GM19035 (cell line): Measurements from ENCODE around the gene CCDC88C.
A peak's percentile ranks its signal among the peaks of the same experiment; 100 is the strongest.

Experiments
- ATAC-seq: cut with Tn5 transposase; IDR thresholded peaks from one replicate; pipeline ENCODE4 v1.9.1; 2021; ENCODE audit not compliant: unreplicated experiment

Gene CCDC88C

GRCh38 chr14:91367173-91368171 is 50.1 kb downstream of the CCDC88C start:
- peak; percentile 58 for ATAC-seq

GRCh38 chr14:91366749-91367148 is 50.9 kb downstream of the CCDC88C start:
- ATAC-seq = no peak

DNA sequence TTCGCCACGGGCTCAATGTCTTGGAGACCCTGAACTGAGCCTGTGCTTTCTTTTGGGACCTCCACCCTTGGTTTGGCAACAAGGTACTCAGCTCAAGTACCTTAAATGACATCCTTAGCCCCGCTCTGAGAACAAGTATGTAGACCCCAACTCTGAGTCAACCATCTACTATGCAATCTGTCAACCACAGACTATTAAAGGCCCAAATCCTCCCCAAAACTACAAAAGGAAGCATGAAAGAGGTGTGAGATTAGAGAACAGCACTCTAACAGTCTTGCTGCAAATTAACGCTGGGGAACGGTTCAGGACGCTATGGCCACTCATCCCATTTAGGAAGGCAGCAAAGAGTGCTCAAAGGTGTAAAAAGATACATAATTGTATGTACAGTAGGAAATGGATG is 52.1 kb downstream of the CCDC88C start:
- no peak for ATAC-seq

DNA sequence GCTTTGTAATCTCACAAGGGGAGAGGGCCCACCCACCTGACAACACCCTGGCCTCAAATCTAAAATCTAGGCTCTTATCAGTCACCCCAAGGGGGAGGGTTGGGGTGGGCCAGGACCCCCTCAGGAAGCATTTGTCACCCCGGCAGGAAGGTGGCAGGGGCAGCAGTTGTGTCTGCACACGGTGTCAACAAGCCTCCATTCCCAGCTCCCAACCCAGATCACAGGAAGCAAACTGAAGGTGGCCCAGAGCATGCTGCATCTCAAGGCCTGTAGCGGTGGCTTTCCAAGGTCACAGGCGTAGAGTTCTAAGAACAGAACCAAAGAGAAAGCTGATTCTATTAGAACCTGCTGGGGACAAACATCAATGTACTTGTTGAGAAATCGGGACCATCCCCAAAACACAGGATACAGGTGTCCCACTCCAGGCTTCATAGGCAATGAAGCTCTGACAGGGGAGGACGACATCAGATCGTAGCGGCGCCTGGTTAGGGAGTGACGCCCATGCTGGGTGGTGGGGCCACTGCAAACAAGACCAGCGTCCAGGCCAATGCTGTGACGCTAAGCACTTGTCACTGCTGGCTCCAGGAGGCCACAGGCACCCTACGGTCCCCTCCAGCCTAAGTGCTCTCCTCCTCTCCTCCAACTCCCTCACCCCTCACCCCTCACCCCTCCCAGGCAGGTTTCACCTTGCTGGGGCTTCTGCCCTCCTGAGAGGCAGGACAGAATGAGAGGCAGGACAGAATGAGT is 52.9 kb downstream of the CCDC88C start:
- no peak for ATAC-seq

DNA sequence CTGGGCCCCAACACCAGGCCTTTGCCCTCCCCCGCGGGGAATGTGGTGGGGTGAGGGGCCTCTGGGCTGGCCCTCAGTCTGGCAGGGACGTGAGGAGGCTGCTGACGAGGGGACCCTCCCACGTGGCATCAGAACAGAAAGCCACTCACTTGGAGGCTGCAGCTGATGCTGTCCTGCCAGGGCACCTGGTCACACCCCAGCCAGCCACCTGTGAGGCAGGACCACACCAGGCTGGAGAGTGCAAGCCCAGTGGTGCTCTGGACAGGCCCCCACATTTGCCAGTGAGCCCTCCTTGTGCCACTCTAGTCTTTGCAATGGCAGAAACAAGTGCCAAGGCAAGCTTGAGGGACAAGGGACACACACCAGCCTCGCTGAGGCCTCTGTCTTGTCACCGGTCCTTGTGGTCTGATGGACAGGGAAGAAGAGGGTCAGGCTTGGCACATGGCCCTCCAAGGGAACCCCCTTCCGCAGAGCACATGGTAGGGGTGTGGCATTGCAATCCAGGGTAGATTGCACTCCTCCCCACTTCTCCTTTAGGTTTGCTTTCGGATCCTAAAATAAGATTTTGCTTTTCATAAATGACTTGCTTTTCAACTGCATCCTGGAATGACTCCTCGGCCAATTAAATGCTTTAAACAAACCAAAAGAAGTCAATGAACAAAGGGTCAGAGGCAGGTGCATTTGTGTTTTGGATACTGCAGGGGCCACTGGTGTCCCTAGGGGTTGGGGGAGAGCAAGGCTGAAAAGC is 53.7 kb downstream of the CCDC88C start:
- peak; percentile 45 for ATAC-seq

DNA sequence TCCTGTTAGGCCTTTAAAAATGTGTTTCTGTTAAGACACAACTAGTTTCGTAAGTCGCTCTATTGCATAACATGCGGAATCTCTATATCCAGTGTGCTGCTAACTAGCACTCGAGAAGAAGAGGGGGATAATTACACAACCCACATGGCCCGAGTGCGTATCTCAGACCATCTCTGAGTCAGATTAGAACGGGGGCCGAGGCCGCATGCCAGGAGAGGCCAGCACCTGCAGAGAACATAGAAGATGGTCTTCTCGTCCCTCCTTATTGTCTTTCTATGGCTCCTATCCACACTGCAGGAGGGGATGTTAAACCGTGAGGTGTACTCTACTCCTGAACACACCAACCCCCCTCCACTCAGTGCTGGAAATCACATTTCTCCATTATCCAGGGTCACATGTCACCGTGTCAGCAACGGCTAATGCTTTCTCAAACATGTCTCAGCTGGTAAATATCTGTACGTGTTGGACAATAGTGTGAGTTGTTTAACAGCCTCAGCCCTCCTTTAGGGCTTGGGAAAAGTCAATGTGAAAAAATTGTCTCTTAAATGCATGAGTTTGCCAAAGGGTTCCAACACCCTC is 56.3 kb downstream of the CCDC88C start:
- ATAC-seq = no peak

GRCh38 chr14:91360490-91361232 is 57.0 kb downstream of the CCDC88C start:
- no peak for ATAC-seq

DNA sequence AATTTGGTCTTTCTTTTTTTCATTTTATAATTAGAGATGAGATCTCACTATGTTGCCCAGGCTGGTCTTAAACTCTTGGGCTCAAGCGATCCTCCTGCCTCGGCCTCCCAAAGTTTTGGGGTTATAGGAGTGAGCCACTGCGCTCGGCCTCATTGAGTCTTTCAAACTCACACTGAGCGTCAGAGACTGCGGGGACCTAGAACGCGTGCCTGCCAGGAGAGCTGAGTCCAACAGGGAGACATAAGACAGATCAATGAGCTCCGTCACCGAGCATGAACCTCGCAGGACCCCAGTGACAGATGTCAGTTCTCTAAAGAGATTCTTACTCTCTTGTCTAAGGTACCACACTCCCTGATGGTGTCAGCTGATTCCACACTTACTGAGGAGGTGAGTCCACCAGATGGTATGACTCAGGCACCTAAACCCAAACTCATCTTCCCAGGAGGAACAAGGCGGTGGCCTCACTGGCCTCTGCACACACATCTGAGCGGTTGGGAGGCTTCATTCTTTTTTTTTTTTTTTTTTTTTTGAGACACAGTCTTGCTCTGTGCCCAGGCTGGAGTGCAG is 58.9 kb downstream of the CCDC88C start:
- no peak for ATAC-seq

GRCh38 chr14:91358025-91358319 is 59.6 kb downstream of the CCDC88C start:
- ATAC-seq = no peak

GRCh38 chr14:91357272-91358024 is 60.2 kb downstream of the CCDC88C start:
- no peak for ATAC-seq

GRCh38 chr14:91356181-91356763 is 61.3 kb downstream of the CCDC88C start:
- ATAC-seq = no peak

DNA sequence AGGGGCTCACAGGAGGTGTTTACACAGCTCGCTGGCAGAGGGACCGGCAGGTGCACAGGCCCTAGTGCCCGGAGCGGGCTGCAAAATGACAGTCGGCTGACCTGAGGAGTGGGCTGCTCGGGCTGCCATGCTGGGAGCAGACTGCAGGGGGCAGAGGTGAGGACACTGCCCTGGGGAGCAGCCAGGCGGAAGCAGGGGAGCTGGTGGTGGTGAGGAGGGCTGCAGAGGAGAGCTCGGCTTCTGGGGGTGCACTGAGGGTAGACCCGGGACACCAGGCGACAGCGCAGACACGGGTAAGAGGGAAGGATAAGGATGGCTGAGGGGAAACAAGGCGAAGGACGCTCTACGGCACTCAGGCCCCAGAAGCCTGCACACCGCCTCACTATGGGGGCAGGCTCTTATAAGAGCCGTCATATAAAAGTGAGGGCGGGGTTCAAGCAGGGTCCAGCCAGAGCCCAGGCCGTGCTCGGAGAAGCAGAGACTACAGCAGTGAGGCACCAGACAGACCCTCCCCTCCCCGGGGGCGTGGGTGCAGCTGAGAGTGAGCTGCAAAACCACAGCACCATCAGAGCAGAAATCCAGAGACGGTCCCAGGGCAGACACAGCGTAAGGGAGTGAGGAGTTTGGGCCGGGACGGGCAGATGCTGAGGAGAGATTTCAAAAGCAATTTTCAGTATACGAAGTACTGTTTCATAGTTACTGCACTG is 62.5 kb downstream of the CCDC88C start:
- ATAC-seq = no peak

- ATAC-seq = no peak
Observed at GRCh38 chr14:91354221-91354916, 63.3 kb downstream of the CCDC88C start.

DNA sequence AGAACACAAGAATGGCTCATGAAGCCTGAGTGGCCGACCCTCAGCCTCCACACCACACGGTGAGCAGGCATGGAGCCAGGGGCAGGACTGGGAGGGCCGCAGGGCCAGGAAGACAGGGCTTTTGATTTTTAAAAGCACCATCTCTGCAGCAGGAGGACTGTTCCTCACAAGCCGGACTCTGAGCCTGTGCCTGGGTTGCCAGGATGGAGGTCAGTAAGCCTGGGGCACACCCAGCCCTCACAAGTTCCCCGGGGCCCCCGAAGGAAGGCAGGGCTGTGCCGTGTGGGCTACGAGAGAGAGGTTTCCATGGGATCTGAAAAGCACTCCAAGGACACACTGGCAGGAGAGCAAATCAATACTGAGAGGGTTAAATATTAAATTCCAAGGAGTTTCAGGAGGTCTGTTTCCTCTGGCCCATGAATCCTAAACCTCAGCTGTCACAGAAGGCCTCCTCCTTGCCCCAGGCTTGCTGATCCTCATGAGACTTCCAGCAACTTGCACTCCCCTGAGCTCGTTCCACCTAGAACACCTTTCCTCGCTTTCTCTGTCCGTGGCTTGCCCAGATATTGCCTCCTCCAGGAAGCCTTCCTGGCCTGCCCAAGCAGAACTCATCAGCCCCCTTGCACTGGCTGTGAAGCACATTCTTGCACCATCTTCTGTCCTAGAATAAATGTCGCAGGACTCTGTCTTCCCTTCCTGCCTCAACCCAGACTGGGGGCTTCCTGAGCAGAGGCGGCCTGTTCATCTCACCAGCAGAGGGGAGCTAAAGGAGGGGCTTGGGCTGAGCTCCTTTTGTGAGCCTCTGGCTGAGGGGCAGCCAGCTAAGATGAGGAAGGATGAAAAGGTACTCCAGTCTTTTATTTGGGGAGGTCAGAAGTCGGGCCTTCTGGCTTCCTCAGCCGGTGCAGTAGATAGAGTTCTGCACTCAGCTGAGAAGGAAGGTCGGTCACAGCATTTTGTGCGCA is 64.6 kb downstream of the CCDC88C start:
- ATAC-seq = no peak

- ATAC-seq = no peak
Observed at GRCh38 chr14:91352053-91352452, 65.6 kb downstream of the CCDC88C start.

DNA sequence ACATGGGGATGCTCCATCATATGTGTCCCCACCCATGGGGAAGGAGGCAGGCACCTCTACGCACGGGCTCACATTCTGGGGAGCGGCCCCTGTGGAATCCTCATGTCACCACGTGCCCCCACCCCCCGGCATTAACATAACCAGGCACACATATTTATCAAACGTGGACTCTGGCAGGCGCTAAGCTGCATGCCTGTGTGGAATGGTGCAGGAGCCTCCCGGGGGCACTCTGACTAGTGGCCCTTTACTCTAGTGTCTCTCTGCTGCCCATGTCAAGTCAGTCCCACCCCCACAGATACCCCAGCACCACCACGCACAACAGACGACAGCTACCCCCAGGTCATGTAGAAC is 66.1 kb downstream of the CCDC88C start:
- no peak for ATAC-seq
